IPS DF 6.9 (cell line): ENCODE measurements around the gene SHANK2.

Experiments used
- DNase-seq: peaks from one replicate; pipeline ENCODE4 v3.0.0-alpha.2; 2013; ENCODE audit warnings: low read depth, low spot score
- H3K27ac ChIP-seq: one replicate; pipeline ENCODE4 v1.5.1; 2013; ENCODE audit warnings: low read length, control low read depth
- H3K27me3 ChIP-seq: 2 replicates; pipeline ENCODE4 v1.6.1; 2013; ENCODE audit warnings: mild to moderate bottlenecking, low read length; ENCODE audit not compliant: control insufficient read depth, insufficient read depth
- H3K36me3 ChIP-seq: 2 replicates; pipeline ENCODE4 v1.6.1; 2013; ENCODE audit warnings: low read length; ENCODE audit not compliant: control insufficient read depth, insufficient read depth
- H3K4me1 ChIP-seq: 2 replicates; pipeline ENCODE4 v1.6.1; 2013; ENCODE audit warnings: low read length; ENCODE audit not compliant: control insufficient read depth, insufficient read depth
- H3K4me3 ChIP-seq: 2 replicates; pipeline ENCODE4 v1.5.1; 2013; ENCODE audit warnings: mild to moderate bottlenecking, low read length
- H3K9me3 ChIP-seq: 2 replicates; pipeline ENCODE4 v1.6.1; 2013; ENCODE audit warnings: low read length, inconsistent platforms; ENCODE audit not compliant: control insufficient read depth, insufficient read depth
- WGBS: extraction: QIAGEN DNeasy Blood & Tissue Kit; methylation state at CpG from one replicate; pipeline ENCODE4 v1.1.7; 2013; ENCODE audit warnings: mixed read lengths, missing lambda C conversion rate; ENCODE audit not compliant: insufficient read length, insufficient coverage; 5-methylcytosine and 5-hydroxymethylcytosine counted together

SHANK2 gene

GRCh38 chr11:71208011-71208774 lies 44.2 kb downstream of the SHANK2 start:
- DNase-seq = no peak
- Histone ChIP-seq H3K27me3 (no peaks in the 10 kb centered on the region), H3K36me3 (no peaks in the 10 kb centered on the region), H3K4me1 (peaks cover 4% of the 10 kb centered on the region; the same call in 1 of the 2 replicates), H3K4me3 (no peak overlapping the region), H3K9me3 (no peaks in the 10 kb centered on the region), H3K27ac (no peak overlapping the region)
- no CpG with 5 or more reads among the region's 9 CpGs for WGBS

GRCh38 chr11:71207563-71207962 lies 44.8 kb downstream of the SHANK2 start:
- no peaks in the 10 kb centered on the region for H3K9me3 ChIP-seq
- no peaks in the 10 kb centered on the region for H3K27me3 ChIP-seq
- H3K27ac ChIP-seq = no peak overlapping the region
- H3K4me1 ChIP-seq = peaks cover 4% of the 10 kb centered on the region; the same call in 1 of the 2 replicates
- no peak overlapping the region for H3K4me3 ChIP-seq
- WGBS = no CpG with 5 or more reads among the region's 7 CpGs
- no peak for DNase-seq
- H3K36me3 ChIP-seq = no peaks in the 10 kb centered on the region

- H3K27ac ChIP-seq = no peak overlapping the region
- WGBS = no CpG with 5 or more reads among the region's 17 CpGs
- H3K27me3 ChIP-seq = no peaks in the 10 kb centered on the region
- no peak for DNase-seq
- H3K4me3 ChIP-seq = no peak overlapping the region
- peaks cover 4% of the 10 kb centered on the region; the same call in 1 of the 2 replicates for H3K4me1 ChIP-seq
- H3K36me3 ChIP-seq = no peaks in the 10 kb centered on the region
- H3K9me3 ChIP-seq = no peaks in the 10 kb centered on the region
Observed at GRCh38 chr11:71206186-71206585, 46.2 kb downstream of the SHANK2 start.

- DNase-seq = no peak
- H3K4me3 ChIP-seq = no peak overlapping the region
- H3K36me3 ChIP-seq = no peaks in the 10 kb centered on the region
- no peaks in the 10 kb centered on the region for H3K9me3 ChIP-seq
- no CpG with 5 or more reads among the region's 18 CpGs for WGBS
- no peaks in the 10 kb centered on the region for H3K27me3 ChIP-seq
- H3K27ac ChIP-seq = no peak overlapping the region
- peaks cover 4% of the 10 kb centered on the region; the same call in 1 of the 2 replicates for H3K4me1 ChIP-seq
Observed at GRCh38 chr11:71204748-71205664, 47.4 kb downstream of the SHANK2 start.

- Histone ChIP-seq H3K9me3 (no peaks in the 10 kb centered on the region), H3K27ac (no peak overlapping the region), H3K4me1 (peaks cover 4% of the 10 kb centered on the region; the same call in 1 of the 2 replicates), H3K27me3 (no peaks in the 10 kb centered on the region), H3K36me3 (no peaks in the 10 kb centered on the region), H3K4me3 (no peak overlapping the region)
- no peak for DNase-seq
- no CpG with 5 or more reads among the region's 16 CpGs for WGBS
Observed at GRCh38 chr11:71204294-71204693, 48.1 kb downstream of the SHANK2 start.

GRCh38 chr11:71203681-71204080 lies 48.7 kb downstream of the SHANK2 start:
- Histone ChIP-seq H3K27me3 (no peaks in the 10 kb centered on the region), H3K27ac (no peak overlapping the region), H3K36me3 (no peaks in the 10 kb centered on the region), H3K4me1 (peaks cover 4% of the 10 kb centered on the region; the same call in 1 of the 2 replicates), H3K4me3 (no peak overlapping the region), H3K9me3 (no peaks in the 10 kb centered on the region)
- no CpG with 5 or more reads among the region's 11 CpGs for WGBS
- no peak for DNase-seq

- no peak for DNase-seq
- no peak overlapping the region for H3K4me3 ChIP-seq
- no peak overlapping the region for H3K27ac ChIP-seq
- H3K4me1 ChIP-seq = peaks cover 4% of the 10 kb centered on the region; the same call in 1 of the 2 replicates
- no peaks in the 10 kb centered on the region for H3K9me3 ChIP-seq
- no peaks in the 10 kb centered on the region for H3K27me3 ChIP-seq
- WGBS = no CpG with 5 or more reads among the region's 4 CpGs
- H3K36me3 ChIP-seq = no peaks in the 10 kb centered on the region
Observed at GRCh38 chr11:71202966-71203365, 49.4 kb downstream of the SHANK2 start.

GRCh38 chr11:71202598-71202944 lies 49.8 kb downstream of the SHANK2 start:
- DNase-seq = no peak
- Histone ChIP-seq H3K27ac (no peak overlapping the region), H3K9me3 (no peaks in the 10 kb centered on the region), H3K4me1 (peaks cover 4% of the 10 kb centered on the region; the same call in 1 of the 2 replicates), H3K36me3 (no peaks in the 10 kb centered on the region), H3K27me3 (no peaks in the 10 kb centered on the region), H3K4me3 (no peak overlapping the region)
- no CpG with 5 or more reads among the region's 5 CpGs for WGBS
